Astrocyte of the cerebellum (primary cell): Measurements from ENCODE around the gene ATP1A2.

ENCODE experiments used
- DNase-seq: peaks from one replicate; pipeline ENCODE4 v3.0.0-alpha.2; 2011; ENCODE audit warnings: low read depth
- H3K4me3 ChIP-seq: 2 replicates; pipeline ENCODE4 v1.5.1; 2011; ENCODE audit warnings: mild to moderate bottlenecking, low read depth, low read length, moderate library complexity
- in situ Hi-C: cut with HindIII; loops from 2 replicates; pipeline ENCODE4 v1.10.0; 2017; ENCODE audit warnings: low sequenced_read_pairs
- TF ChIP-seq, protein P1 (sequence below): IDR thresholded peaks from 2 replicates; pipeline ENCODE4 v1.5.1; 2012; ENCODE audit warnings: low read length, low read depth, moderate library complexity, mild to moderate bottlenecking; ENCODE audit errors: missing control alignments

ATP1A2 gene

DNA sequence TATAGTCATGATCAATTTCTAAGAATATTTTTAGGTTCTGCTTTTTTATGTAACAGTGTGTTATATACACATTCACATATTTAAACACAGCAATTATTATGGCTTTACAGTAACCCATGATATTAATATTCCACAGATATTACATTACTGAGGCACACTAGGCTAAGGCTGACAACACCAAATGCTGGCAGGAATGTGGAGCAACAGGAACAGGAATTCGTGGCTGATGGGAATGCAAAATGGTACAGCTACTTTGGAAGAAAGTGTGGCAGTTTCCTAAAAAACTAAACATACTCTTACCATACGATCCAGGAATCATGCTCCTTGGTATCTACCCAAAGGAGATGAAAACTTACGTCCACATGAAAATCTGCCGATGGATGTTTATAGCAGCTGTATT is 36.1 kb upstream of the ATP1A2 start:
- in situ Hi-C loops: no loop called here
- TF ChIP-seq, protein P1, sequence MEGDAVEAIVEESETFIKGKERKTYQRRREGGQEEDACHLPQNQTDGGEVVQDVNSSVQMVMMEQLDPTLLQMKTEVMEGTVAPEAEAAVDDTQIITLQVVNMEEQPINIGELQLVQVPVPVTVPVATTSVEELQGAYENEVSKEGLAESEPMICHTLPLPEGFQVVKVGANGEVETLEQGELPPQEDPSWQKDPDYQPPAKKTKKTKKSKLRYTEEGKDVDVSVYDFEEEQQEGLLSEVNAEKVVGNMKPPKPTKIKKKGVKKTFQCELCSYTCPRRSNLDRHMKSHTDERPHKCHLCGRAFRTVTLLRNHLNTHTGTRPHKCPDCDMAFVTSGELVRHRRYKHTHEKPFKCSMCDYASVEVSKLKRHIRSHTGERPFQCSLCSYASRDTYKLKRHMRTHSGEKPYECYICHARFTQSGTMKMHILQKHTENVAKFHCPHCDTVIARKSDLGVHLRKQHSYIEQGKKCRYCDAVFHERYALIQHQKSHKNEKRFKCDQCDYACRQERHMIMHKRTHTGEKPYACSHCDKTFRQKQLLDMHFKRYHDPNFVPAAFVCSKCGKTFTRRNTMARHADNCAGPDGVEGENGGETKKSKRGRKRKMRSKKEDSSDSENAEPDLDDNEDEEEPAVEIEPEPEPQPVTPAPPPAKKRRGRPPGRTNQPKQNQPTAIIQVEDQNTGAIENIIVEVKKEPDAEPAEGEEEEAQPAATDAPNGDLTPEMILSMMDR: no peak
- H3K4me3 ChIP-seq: no peak overlapping the region
- no peak for DNase-seq

DNA sequence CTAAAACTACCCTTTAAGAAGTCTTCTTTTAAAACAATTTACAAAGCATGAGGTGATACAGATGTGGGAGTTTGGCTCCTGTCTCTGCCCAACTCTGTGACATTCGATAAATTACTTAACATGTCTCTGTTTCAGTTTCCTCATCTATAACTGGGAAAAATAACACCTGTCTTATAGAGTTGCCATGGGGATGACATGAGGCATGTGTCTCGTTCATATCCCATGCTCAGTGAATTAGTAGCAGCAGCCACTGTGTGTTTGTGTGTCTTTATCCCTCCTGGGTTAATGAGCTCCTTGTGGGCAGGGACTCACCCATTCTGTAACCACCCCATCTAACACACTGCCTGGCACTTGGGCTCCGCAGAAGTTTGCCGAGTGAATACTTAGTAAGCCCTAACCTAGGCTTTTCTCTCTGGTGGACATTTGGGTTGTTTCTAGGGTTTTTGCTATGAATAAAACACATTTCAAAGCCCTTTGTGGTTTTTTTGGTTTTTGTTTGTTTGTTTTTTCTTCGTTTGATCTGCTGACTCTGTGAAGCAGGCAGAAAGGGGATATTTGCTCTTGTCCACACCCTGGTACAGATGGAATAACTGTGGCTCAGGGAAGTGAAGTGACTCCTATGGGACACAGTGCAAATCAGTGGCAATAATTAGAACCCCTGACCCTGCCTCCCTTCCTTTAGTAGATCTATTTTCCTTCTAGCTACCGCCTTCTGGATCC is 35.0 kb upstream of the ATP1A2 start:
- H3K4me3 ChIP-seq: no peak overlapping the region
- TF ChIP-seq, protein P1: no peak
- DNase-seq: no peak
- in situ Hi-C loops: no loop called here

GRCh38 chr1:160081261-160081936 is 34.2 kb upstream of the ATP1A2 start, which contains the start of gene KCNJ9:
Gene KCNJ9, plus strand, starts transcription at chr1:160081538. Its CDS starts 2,493 bp downstream, at chr1:160084031.
- no peak for DNase-seq
- H3K4me3 ChIP-seq: no peak within 1 kb of the TSS
- in situ Hi-C loops: no loop called here
- TF ChIP-seq, protein P1: no peak

DNA sequence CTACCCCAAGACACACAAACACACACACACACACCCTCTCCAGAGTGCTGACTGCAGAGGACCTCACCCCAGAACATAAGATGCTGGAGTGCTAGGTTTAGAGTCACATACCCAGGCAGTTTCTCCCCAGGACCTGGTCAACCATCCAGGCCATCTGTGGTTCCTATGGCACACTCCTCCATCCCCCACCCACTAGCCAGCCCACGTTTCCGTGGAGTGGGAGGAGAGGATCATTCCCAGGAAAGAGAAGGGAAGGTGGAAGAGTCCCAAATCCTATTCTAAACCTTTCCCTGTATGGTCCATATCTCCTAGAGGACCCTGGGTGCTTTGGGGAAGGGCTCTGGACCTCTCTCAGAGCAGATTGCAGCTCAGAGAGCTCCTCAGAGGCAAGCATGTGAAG is 33.1 kb upstream of the ATP1A2 start:
- TF ChIP-seq, protein P1: no peak
- H3K4me3 ChIP-seq: no peak overlapping the region
- no peak for DNase-seq
- in situ Hi-C loops: no loop called here

DNA sequence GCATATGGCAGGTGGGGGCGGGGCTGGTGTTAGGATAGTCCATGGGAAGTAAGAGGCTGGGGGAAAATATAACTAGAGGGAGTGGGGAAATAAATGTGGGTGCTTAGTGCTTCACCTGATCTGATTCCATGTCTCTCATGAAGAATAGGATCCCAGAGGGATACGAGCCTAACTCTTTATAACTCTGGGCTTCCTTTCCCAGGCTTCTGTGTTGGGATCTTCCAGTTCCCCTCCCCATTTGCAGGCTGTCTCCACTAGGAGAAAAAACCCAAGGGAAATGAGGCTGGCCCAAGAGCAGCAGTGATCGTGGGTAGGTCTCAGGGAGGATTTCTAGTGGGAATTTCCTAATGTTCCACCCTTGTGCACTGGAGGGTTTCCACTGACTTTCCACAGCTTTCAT is 32.6 kb upstream of the ATP1A2 start:
- no peak overlapping the region for H3K4me3 ChIP-seq
- DNase-seq: no peak
- in situ Hi-C loops: no loop called here
- TF ChIP-seq, protein P1: no peak

DNA sequence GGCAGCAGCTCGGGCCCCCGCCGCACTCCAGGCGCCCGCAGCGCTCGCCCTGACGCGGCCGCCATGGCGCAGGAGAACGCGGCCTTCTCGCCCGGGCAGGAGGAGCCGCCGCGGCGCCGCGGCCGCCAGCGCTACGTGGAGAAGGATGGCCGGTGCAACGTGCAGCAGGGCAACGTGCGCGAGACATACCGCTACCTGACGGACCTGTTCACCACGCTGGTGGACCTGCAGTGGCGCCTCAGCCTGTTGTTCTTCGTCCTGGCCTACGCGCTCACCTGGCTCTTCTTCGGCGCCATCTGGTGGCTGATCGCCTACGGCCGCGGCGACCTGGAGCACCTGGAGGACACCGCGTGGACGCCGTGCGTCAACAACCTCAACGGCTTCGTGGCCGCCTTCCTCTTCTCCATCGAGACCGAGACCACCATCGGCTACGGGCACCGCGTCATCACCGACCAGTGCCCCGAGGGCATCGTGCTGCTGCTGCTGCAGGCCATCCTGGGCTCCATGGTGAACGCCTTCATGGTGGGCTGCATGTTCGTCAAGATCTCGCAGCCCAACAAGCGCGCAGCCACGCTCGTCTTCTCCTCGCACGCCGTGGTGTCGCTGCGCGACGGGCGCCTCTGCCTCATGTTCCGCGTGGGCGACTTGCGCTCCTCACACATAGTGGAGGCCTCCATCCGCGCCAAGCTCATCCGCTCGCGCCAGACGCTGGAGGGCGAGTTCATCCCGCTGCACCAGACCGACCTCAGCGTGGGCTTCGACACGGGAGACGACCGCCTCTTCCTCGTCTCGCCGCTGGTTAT is 31.4 kb upstream of the ATP1A2 start:
- TF ChIP-seq, protein P1: peak; percentile 69
- H3K4me3 ChIP-seq: peak overlapping the region; percentile 30

More for the DNA sequence above, 31.4 kb upstream of the ATP1A2 start:
- no peak for DNase-seq
- in situ Hi-C loops: no loop called here
